GM19452 (cell line): ENCODE results near the gene KCTD4.
"Not testable (repeated sequence)": the region's sequence is repeated elsewhere in the genome, so short reads cannot be mapped to it uniquely, and the experiment has no call there.

Source experiments
- ATAC-seq: cut with Tn5 transposase; IDR thresholded peaks from one replicate; pipeline ENCODE4 v1.9.1; 2021; ENCODE audit not compliant: unreplicated experiment

The KCTD4 gene

GRCh38 chr13:45200701-45201232 is at the start of gene KCTD4:
Gene KCTD4 (minus strand): TSS chr13:45201045. CDS start chr13:45194567, 6,478 bp downstream.
- no peak for ATAC-seq

GRCh38 chr13:45249662-45250061 is 48.8 kb upstream of the KCTD4 start:
- ATAC-seq = no peak

DNA sequence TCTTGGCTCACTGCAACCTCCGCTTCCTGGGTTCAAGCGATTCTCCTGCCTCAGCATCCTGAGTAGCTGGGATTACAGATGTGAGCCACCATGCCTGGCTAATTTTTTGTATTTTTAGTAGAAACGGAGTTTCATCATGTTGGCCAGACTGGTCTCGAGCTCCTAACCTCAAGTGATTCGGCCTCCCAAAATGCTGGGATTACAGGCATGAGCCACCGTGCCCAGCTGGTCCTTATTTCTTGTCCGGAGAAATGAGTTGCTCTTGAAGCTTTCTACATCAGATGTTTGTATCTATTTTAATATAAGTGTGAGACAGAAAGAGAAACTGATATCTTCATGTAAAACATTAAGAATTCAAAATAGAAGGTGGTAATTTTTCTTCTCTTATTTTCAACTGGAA is 43.9 kb upstream of the KCTD4 start:
- not testable (repeated sequence) for ATAC-seq

DNA sequence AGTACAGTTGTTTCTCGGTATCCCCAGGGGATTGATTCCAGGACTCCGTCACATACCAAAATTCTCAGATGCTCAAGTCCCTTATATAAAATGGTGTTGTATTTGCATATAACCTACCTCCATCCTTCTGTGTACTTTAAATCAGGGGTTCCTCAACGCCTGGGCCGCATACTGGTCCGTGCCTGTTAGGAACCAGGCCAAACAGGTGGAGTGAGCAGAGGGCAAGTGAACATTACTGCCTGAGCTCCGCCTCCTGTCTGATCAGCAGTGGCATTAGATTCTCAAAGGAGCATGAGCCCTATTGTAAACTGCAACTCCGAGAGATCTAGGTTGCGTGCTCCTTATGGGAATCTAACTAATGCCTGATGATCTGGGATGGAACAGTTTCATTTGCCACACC is 42.2 kb upstream of the KCTD4 start:
- no peak for ATAC-seq

DNA sequence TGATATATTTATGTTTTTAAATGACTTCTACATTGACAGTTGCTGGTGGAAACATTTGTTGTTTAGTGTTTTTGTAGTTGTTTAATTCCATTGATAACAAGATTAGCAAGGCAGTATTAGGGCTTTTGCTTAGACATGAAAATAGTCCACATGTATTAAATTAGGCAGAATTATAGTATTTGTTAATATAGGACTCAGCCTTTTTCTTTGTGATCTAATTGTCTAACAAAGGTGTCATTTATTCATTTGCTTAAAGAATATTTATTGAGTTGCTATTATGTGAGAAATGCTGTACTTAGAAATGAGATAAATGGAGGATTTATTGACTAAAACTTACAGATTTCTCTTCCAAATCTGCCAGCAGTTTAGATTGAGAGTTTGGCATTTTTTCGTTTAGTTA is 41.7 kb upstream of the KCTD4 start:
- no peak for ATAC-seq

DNA sequence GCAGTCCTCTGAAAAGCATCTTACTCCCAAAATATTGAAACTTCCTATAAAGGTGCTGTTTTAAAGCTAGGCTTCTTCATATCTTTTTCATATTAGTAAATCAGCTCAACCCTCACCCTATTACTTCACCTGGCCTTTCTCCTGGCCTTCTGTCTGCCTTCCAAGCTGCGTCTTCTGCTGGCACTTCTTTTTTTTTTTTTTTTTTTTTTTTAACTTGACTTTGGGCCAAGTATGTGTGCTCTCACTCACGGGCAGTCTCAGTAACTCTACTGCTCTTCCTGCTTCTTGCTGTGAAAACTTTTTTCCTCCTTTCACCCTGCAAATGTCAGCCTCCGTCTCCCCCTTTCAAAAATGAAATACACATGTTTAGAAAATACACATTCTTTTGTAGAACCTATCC is 41.2 kb upstream of the KCTD4 start:
- ATAC-seq = no peak

DNA sequence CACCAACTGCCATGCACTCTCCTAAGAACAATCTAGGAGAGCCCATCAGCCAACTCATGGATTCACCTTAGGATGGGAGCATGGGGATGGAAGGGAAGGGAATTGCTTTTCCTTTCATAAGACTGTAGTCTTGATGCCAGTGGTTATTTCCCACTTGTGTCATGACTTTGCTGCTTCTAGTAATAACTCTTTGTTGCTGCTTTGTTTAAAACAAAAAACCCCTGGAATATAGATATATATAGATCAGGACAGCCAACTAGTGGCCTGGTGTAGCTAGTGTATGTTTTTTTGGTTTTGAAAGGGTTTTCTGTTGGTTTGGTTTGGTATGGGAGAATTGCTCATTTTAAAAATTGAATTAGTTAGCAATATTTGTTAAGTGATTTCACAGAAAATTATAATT is 39.3 kb upstream of the KCTD4 start:
- ATAC-seq = no peak

DNA sequence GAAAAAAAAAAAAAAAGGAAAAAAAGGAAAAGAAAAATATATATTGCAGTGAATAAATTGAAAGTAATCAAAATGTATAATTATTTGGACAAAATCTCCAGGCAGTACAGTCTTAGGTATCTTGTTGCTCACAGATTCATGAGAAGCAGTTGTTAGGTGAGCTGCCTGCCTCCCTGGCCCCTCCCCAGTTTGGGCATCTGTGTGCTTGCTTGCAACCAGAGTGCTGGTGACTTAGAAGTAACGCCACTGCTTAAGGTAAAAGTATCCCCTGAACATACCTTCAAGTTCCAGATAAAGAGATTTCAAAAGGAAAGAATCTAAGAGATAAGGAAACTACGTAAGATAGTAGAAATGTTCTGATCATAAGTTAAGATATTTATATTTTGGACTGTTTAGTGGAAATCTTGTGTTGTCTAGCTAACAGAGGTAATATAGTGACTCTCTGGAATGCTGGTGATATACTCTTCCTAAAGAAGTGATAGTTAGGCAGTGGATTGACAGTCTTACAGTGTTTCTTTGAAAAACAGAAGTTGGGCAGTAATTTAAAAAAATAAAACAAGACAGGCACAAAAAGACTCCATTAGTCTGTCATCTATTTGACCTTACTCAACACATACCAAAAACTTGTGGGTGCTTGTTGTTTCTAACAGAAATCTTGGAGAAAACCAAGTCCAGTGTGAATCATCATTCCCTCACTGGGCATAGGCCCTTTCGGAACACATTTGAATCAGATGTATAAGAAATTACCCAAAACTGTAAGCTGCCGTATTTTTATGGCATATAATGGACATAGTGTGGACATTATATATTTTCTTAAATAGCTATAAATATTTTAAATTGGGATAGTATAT is 38.3 kb upstream of the KCTD4 start:
- no peak for ATAC-seq

DNA sequence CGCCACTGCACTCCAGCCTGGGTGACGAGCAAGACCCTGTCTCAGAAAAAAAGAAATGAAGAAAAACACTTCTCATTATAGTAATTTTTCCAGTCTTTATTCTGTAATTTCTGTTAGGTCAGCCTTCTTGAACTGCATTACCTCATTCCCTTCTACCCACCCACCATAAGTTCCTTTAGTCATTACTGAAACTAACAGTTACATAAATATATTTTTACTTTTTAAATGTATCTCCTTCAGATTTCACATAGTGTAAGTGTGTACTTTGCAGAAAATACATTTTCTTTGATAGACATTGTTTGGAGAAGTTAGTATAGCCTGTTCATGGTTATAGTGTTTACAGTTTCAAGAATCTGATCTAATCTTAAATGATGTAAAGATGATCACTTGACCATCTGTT is 31.7 kb upstream of the KCTD4 start:
- no peak for ATAC-seq

DNA sequence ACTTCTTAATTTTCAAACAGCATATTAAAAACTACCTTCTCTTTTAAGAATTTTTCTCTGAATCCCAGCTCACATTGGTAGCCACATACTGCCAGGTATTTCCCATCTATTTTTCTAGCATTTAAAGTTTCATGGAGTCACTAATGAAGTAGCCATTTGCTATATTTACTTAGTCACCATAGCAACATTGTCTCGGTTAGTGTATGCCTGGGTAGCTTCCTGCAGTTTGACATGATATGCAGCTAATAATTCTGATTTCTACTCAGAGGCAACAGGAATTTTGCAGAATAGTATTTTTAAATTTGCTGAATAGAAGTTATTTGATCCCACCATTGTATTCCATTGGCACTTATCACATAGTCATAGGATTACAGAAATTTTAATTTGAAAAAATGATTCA is 30.9 kb upstream of the KCTD4 start:
- no peak for ATAC-seq

- ATAC-seq = no peak
These were observed 30.5 kb upstream of the KCTD4 start for GRCh38 chr13:45231305-45231704.

DNA sequence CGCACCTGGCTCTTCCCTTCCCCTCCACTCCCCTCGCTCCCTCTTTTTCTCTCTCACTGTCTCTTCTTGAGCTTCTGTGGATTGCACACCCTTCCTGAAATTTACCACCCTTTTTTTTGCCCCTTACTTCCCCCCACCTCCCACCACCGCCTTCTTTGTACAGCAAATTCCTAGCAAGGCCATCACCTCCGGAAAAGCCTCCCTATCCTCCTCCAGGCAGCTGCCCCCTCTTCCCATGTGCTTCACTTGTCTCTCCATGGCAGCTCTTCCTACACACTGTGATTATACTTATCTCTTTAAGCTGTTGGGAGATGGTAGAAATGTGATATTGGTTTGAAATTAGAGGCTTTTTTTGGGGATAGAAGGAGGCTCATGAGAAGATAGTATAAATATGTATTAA is 28.3 kb upstream of the KCTD4 start:
- ATAC-seq = no peak

- no peak for ATAC-seq
These were observed 27.2 kb upstream of the KCTD4 start for GRCh38 chr13:45228002-45228401.

GRCh38 chr13:45226024-45226423 is 25.2 kb upstream of the KCTD4 start:
- ATAC-seq = no peak

DNA sequence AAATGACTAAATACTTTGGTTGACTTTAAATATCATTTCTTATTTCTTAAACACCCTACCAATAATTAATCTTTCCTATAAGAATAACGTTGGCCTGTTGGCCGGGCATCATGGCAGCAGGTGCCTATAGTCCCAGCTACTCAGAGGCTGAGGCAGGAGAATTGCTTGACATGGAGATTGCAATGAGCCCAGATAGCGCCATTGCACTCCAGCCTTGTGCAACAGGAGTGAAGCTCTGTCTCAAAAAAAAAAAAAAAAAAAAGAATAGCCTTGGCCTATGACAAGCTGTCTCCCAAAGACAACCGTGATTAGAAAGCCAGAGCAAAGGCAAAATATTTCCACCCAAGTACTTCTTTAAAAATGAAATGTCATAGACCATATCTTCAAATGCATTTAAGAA is 24.5 kb upstream of the KCTD4 start:
- ATAC-seq = no peak

GRCh38 chr13:45224176-45224575 is 23.3 kb upstream of the KCTD4 start:
- no peak for ATAC-seq

GRCh38 chr13:45222919-45223318 is 22.1 kb upstream of the KCTD4 start:
- ATAC-seq = no peak

GRCh38 chr13:45222516-45222915 is 21.7 kb upstream of the KCTD4 start:
- ATAC-seq = no peak

DNA sequence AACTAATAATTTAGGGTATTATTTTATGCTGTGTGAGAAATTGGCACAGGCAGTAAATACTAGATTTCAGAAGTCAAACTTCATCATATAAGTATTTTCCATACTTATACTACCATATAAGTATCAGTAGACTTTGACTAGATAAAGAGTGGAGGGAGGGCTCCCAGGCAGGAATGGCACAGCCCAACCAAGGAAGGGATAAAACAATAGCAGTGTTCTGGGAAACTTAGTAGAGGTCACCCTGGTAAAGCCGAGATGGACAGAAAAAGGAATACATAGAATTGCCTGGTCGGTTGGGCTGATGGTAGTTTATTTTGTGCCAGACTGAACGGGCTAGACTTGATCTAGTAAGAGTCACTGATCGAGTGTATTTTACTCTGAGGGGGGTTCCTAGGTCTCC is 19.6 kb upstream of the KCTD4 start:
- no peak for ATAC-seq

- ATAC-seq = no peak
These were observed 19.1 kb upstream of the KCTD4 start for GRCh38 chr13:45219938-45220375.

DNA sequence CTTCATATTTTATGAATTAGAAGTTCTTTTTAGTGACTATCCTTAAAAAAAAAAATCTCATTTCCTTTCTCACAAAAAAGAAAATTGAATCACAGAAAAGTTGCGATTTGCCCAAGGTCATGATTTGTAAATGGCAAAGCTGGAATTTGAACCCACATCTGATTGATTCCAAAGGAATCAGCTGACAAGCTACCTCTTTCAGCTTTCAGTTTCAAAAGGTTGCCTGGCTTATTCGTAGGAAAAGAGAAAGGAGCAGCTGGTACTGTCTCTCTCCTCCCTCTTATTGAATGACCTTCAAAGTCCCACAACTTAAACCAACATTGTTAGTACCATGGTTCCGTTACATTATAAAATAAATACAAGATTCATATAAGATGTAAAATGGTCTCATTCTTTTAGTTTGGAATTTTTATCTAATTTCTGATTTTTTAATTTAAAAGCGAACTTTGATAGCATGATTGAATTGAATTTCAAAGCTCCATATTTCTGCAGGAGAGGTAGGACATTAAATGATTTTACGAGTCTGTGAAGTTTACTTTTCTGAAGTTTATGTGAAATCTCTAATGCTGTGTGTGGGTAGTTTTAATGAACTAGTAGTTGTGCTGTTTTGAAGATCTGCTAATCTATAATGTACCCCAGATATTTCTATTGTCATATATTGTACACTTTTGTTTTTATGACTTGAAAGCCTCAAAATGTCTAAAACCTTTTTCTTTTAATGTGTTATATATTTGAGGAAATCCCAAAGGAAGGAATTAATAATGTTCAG is 18.5 kb upstream of the KCTD4 start:
- ATAC-seq = no peak

DNA sequence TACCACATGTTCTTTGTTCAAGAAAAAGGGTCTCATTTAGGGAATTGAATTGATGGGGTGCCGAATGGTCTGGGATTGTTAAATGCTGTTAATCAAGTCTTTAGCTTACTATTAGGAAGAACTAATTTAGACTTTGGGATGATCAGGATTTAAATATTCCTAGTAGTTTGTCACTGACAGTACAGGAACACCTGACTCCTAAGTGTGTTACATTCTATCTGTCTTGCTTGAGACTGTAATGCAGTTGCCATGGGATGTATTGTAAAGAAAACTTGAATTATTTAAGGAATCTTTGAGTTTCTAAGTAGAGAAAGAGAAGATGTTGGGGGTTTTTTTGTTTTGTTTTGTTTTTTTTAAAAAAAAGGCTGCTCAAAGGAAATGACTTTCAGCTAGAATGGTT is 17.8 kb upstream of the KCTD4 start:
- ATAC-seq = no peak
